Measurements from ENCODE around the gene RHOBTB3. TPM values are rescaled to one million over a fixed set of nuclear protein-coding genes. Genes with fewer than 3 reads are reported as not detected.
A peak's percentile ranks its signal among the peaks of the same experiment; 100 is the strongest.

Gene RHOBTB3
- total RNA-seq, 4 donors from 2014 or later, result 40.1 to 134 (median 86.9) TPM

DNA sequence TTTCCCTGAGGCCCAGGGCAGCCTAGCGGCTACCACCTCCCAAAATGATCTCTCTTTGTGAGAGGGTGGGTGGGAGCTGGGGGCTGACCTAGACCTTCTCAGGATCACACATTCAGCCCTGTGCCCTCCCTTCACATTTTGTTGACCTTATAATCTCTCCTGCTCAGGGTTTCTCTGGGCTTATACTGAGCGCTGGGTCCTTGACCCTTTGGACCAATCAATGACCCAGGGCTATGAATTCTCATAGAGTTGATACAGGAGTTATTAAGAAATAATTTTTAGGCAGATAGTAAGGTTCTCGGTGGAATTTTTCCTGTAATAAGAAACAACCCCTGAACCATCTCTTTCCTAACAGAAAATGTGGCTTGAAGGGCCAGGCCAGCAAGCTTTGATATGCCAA lies 69.4 kb downstream of the RHOBTB3 start:
- H3K27ac ChIP-seq, result no peak overlapping the region
- H3K27me3 ChIP-seq, result no peaks in the 10 kb centered on the region
- DNase-seq, result no peak
- intact Hi-C loops (cut with DNase I; ENCODE audit: low total_unique reads), result no loop called here
- H3K9me3 ChIP-seq, result no peaks in the 10 kb centered on the region
- no peak for ATAC-seq
- H3K36me3 ChIP-seq, result no peaks in the 10 kb centered on the region
- TF ChIP-seq POLR2A (IDR thresholded peaks at IDR 0.05), result no peak
- H3K4me1 ChIP-seq, result peaks cover 7 to 23% of the 10 kb centered on the region in 2 donors
- H3K4me3 ChIP-seq, result no peak overlapping the region
- in situ Hi-C loops (cut with MboI; ENCODE audit: low sequenced_read_pairs in 4 of 4), result no loop called here

DNA sequence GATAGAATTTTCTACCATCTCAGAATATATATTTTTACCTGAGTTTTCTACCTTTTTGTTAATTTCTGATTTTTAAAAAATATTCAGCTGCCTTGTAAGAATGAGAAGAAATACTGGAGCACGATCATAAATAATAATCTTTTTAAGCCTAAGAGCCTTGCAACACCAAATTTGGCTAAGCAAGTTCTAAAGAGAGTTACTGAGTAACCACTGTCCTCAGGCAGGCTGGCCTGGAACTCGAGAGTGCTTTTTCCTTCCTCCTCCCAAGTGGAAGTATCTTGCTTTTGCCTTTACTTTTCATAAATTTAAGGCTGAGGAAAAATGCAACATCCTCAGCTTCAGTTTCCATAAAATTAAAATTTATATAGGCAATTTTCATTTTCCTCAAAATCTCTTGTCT lies 70.4 kb downstream of the RHOBTB3 start:
- Histone ChIP-seq H3K27ac (peak overlapping the region in 1 of 4 donors; percentile 12), H3K4me3 (no peak overlapping the region), H3K27me3 (no peaks in the 10 kb centered on the region), H3K4me1 (peaks cover 7 to 23% of the 10 kb centered on the region in 2 donors), H3K36me3 (no peaks in the 10 kb centered on the region), H3K9me3 (no peaks in the 10 kb centered on the region)
- ATAC-seq (no peak), DNase-seq (no peak)
- TF ChIP-seq, protein P1, sequence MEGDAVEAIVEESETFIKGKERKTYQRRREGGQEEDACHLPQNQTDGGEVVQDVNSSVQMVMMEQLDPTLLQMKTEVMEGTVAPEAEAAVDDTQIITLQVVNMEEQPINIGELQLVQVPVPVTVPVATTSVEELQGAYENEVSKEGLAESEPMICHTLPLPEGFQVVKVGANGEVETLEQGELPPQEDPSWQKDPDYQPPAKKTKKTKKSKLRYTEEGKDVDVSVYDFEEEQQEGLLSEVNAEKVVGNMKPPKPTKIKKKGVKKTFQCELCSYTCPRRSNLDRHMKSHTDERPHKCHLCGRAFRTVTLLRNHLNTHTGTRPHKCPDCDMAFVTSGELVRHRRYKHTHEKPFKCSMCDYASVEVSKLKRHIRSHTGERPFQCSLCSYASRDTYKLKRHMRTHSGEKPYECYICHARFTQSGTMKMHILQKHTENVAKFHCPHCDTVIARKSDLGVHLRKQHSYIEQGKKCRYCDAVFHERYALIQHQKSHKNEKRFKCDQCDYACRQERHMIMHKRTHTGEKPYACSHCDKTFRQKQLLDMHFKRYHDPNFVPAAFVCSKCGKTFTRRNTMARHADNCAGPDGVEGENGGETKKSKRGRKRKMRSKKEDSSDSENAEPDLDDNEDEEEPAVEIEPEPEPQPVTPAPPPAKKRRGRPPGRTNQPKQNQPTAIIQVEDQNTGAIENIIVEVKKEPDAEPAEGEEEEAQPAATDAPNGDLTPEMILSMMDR (IDR thresholded peaks at IDR 0.05 in 4 of 5, conservative IDR thresholded peaks at IDR 0.05 in 1 of 5), result no peak
- no peak for TF ChIP-seq POLR2A (IDR thresholded peaks at IDR 0.05)
- intact Hi-C loops (cut with DNase I; ENCODE audit: low total_unique reads), result no loop called here
- in situ Hi-C loops (cut with MboI; ENCODE audit: low sequenced_read_pairs in 4 of 4), result no loop called here

DNA sequence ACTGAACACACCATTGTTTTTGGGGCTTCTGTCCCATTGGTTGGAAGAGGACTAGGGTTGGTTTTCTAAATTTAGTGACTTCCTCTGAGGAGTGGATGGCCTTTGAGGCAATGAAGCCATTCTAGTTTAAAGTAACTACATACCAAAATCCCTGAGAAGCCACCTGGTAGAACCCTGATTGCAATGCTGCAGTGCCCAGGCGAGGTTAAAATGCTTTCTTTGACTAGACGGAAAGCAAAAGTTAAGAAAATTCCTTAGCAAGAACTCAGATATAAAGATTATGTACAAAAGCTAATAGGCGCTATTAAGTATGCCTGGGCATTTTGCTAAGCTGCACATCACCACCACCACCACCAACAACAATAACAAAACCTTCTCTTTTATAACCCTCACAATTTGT lies 70.8 kb downstream of the RHOBTB3 start:
- Histone ChIP-seq H3K36me3 (no peaks in the 10 kb centered on the region), H3K27me3 (no peaks in the 10 kb centered on the region), H3K27ac (peak overlapping the region in 2 of 4 donors; percentile 12 to 60), H3K9me3 (no peaks in the 10 kb centered on the region), H3K4me1 (peaks cover 7 to 23% of the 10 kb centered on the region in 2 donors), H3K4me3 (no peak overlapping the region)
- DNase-seq (no peak), ATAC-seq (no peak)
- in situ Hi-C loops (cut with MboI; ENCODE audit: low sequenced_read_pairs in 4 of 4), result no loop called here
- intact Hi-C loops (cut with DNase I; ENCODE audit: low total_unique reads), result no loop called here
- no peak for TF ChIP-seq POLR2A (IDR thresholded peaks at IDR 0.05)
- TF ChIP-seq, protein P1 (IDR thresholded peaks at IDR 0.05 in 4 of 5, conservative IDR thresholded peaks at IDR 0.05 in 1 of 5), result no peak

DNA sequence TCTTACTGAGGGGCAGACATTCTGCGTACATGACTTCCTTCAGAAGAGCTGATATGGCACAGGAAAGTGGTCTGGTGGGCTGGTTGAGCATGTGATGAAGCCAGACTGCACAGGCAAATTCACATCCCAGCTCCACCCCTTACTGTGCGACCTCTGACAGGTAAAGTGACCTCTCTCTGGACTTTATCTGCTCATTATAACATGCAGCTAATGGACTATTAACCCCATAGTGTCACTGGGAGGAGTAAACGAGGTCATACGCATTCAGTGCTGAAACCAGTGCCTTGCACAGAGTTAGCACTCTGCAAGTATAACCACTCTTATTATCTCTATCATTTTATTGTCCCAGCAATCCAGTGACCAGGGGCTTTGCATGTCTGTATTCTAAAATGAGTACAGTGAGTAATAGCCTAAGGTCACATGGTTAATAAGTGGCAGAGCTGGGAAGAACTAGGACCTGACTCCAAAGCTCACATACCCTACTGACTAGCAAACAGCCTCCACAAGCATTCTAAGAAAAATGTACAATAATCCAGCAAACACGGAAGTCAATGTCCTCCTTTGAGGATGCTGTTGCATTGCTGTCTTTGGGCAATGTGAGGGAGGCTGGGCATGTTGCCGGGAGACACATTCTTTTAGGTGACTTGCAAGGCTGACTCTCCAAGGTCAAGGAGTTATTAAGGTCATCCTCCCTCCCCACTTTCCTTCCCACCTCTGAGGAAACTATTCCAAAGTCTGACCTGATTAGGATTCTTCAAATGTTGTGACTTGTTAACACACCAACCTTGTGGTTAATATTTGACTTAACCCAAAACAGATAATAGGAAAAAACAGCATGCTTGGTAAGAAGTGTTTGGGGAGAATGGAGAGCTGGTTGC lies 72.4 kb downstream of the RHOBTB3 start:
- ATAC-seq, result peak; percentile 94 to 96
- TF ChIP-seq, protein P1 (IDR thresholded peaks at IDR 0.05 in 4 of 5, conservative IDR thresholded peaks at IDR 0.05 in 1 of 5), result no peak
- no peak for TF ChIP-seq POLR2A (IDR thresholded peaks at IDR 0.05)
- DNase-seq, result no peak
- H3K4me3 ChIP-seq, result no peak overlapping the region
- intact Hi-C loops (cut with DNase I; ENCODE audit: low total_unique reads), result no loop called here
- peaks cover 18 to 35% of the 10 kb centered on the region in 2 donors for H3K4me1 ChIP-seq
- no peaks in the 10 kb centered on the region for H3K27me3 ChIP-seq
- in situ Hi-C loops (cut with MboI; ENCODE audit: low sequenced_read_pairs in 4 of 4), result no loop called here
- H3K9me3 ChIP-seq, result no peaks in the 10 kb centered on the region
- no peaks in the 10 kb centered on the region for H3K36me3 ChIP-seq
- peak overlapping the region; percentile 53 to 76 (median 61) for H3K27ac ChIP-seq

DNA sequence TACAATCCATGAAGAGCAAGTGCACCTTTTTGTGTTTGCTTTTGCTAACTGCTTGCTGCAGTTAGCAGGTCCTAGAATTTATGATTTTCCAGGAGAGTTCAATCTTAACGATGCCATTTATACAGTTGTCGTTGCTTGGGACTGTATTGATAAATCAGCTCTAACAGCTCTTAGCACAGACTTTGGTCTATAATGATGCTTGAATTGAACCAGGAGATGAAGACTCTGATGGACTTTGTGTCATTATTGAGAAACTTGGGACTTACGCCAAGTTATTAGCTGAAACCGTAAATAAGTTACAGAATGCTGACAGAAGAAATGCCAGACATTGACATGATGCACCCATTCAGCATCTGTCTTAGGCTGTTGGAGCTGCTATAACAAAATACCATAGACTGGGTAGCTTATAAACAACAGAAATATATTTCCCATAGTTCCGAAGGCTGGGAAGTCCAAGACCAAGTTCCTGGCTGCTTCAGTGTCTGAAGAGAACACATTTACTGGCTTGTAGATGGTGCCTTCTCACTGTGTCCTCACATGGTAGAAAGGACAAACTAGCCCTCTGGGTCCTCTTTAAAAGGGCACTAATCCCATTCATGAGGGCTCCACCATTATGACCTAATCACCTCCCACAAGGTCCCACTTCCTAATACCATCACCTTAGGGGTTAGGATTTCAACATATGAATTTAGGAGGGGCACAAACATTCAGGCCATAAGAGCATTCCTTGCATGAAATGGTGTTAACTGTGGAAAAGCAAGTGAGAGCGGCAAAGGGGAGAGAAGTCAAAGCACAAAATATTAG lies 73.8 kb downstream of the RHOBTB3 start:
- Histone ChIP-seq H3K4me1 (peaks cover 32 to 49% of the 10 kb centered on the region in 2 donors), H3K4me3 (no peak overlapping the region), H3K9me3 (no peaks in the 10 kb centered on the region), H3K27me3 (no peaks in the 10 kb centered on the region), H3K27ac (peak overlapping the region in 2 of 4 donors; percentile 60 to 62), H3K36me3 (no peaks in the 10 kb centered on the region)
- ATAC-seq, result no peak
- no peak for DNase-seq
- in situ Hi-C loops (cut with MboI; ENCODE audit: low sequenced_read_pairs in 4 of 4), result no loop called here
- no peak for TF ChIP-seq POLR2A (IDR thresholded peaks at IDR 0.05)
- TF ChIP-seq, protein P1 (IDR thresholded peaks at IDR 0.05 in 4 of 5, conservative IDR thresholded peaks at IDR 0.05 in 1 of 5), result no peak
- intact Hi-C loops (cut with DNase I; ENCODE audit: low total_unique reads), result no loop called here

All from gastrocnemius medialis (tissue), 4 donors.